Activated naive CD4-positive, alpha-beta T cell treated with Interleukin-2 at 50 U/mL for 16 hours (primary cell): ENCODE measurements around the gene SURF2.

Source experiments
- DNase-seq: peaks from one replicate; pipeline ENCODE4 v3.0.0-alpha.2; 2020

Gene SURF2

DNA sequence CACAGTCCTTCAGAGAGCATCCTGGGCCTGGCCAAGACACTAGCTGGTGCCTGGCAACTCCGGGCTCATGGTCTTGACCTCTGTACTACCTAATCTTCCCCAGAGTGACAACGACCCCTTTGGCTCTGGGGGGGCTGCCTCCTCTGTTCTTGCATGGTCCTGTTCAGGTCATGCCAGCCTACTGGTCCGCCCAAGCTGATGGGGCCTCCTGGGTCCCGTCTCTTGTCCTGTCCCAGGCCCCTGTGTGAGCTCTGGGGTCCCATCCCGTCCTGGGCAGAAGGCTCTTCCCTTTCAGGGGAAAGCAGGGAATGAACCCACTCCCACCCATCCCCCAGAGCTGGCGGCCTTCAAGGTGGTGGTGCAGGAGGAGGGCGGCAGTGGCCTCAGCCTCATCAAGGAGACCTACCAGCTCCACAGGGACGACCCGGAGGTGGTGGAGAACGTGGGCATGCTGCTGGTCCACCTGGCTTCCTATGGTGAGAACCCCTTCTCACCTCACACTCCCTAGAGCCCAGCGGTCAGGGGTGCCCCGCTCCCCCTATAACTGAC is 48.2 kb downstream of the SURF2 start:
- no peak for DNase-seq

DNA sequence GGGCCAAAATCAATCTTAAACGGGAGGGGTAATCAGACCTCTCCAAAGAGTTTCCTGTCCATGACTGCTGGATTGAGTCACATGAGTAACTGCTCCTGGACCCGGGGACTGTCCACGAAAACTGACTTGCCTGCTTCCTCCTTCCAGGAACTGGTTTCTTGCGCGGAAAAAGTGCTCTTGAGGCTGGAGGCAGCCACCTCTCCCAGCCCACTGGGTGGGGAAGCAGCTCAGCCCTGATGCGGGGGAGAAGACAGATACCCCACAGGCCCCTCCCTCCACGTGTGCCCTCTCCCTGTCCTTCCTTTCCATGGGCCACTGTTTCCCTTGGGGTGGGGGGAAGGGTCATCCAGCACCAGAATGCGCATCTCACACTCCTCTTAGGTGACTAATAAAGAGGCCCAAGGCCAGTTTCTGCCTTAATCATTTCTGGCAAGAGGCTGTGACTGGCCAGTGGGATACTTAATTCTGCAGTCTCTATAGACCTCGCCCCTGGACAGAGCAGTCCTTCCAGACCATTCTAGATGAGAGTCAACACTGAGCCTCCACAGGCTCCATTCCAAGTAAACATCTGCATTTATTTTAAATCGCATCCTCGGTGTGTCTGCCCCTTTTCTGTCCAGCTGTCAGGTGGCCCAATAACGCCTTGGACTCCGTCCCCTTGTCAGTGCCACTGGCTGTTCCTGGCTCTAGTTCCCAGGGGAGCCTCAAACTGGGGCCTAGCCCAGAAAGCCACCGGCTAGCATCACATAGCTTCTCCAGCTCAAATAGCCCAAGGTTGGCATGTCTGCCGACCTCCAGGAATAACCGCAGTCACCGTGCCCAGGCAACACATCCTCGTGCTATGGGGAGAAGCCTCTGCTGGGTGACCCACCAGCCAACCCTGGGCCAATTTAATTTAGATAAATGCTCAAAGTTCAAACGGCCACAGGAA is 49.4 kb downstream of the SURF2 start:
- no peak for DNase-seq

DNA sequence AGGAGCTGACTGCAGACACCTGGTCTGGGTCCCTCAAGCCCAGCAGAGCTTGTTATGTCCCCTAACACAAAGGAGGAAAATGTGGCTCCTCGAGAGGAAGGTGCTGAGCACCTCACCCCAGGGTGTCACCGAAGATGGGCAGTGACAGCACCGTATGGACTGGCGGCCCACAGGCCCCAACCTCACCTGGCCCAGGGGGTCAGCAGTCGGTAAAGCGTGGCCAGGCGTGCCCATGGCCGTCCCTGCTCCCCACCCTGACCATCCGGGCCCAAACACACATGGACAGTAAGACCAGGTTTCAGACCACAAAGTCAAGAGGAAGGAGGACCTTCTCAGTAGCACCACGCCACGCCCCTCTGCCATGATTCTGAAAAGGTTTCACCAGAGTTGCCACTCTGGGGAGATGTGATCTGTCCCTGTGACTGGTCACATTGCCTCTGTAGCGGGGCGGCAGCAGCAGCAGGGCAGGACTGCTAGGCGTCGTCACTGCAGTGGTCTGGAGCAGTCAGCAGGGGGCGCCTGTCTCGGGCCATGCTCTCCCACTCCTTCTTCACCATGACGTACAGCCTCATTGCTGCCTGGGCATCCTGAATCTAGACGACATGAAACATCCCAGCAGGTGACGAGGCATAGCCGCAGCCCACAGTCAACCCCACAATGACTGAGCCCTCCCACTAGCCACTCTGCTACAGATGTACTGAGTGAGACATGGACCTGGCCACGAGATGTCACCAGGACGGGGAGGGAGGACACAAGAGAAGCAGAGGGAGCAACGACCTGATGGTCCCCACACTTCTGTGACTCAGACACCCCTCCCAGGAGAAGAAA is 50.3 kb downstream of the SURF2 start:
- peak; percentile 87 for DNase-seq

DNA sequence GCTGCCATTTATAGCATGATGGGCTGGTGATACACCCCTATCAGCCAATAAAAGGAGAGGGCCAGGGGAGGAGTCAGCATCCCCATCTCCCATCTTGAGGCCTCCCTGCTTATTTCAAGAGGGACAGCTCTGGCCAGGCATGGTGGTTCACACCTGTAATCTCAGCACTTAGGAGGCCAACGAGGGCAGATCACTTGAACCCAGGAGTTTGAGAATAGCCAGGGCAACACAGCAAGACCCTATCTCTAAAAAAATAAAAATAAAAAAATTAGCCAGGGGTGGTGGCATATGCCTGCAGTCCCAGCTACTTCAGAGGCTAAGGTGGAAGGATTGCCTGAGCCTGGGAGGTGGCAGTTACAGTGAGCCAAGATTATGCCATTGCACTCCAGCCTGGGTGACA is 51.7 kb downstream of the SURF2 start:
- DNase-seq = no peak
